Adrenal gland (tissue), 5 donors: ENCODE results near the gene EPB41L2.

Experiments
- POLR2A ChIP-seq, 2 donors: fragments of 450-650 bp; IDR thresholded peaks; one replicate each; pipeline ENCODE4 v1.6.1; 2017; ENCODE audit warnings: antibody characterized with exemption in 2 of 2, mild to moderate bottlenecking in 2 of 2, moderate library complexity in 1 of 2
- TF ChIP-seq, protein P1 (sequence below), 6 experiments: fragments of 450-650 bp in 4 of 6; fragments of 200-600 bp in 2 of 6; sonication (generic) in 1 of 6; IDR thresholded peaks; 1 replicate in 5 of 6; 2 replicates in 1 of 6; pipeline versions ENCODE4 v1.5.1 to v1.8.0; 2016 to 2021; ENCODE audit warnings: antibody characterized with exemption in 6 of 6, mild to moderate bottlenecking in 2 of 6, moderate library complexity in 1 of 6
- donor health status: DM: no; HTN: no; CAD: no.

DNA sequence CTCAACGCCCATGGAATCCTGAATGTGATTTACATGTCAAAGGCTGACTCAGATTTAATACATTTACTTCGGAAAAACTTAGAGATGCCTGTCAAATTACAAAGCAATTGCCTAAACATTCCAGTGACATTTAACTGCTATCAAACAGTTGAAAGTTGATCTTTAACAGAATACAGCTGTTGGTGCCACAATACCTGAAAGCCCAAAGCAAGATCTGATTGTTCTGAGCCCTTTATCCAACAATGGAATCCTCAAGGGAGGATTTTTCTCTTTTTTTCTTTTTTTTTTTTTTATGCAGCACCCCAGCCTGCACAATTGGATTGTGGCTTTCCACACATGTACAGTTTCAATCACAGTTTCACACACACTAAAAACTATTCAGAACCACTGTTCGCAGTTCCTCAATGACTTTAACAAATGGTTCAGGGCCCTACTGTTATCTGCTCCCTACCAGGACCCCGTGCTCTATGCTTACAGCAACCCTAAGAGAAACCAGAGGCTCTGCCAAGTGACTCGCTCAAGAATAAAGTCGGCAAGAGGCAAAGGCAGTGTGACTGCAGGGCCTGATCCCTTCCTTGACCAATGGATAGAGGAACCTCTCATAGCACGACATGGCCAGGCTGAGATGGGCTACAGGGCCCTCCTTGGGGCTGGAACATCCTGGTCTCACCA, 33.3 kb downstream of the EPB41L2 start:
- TF ChIP-seq, protein P1, sequence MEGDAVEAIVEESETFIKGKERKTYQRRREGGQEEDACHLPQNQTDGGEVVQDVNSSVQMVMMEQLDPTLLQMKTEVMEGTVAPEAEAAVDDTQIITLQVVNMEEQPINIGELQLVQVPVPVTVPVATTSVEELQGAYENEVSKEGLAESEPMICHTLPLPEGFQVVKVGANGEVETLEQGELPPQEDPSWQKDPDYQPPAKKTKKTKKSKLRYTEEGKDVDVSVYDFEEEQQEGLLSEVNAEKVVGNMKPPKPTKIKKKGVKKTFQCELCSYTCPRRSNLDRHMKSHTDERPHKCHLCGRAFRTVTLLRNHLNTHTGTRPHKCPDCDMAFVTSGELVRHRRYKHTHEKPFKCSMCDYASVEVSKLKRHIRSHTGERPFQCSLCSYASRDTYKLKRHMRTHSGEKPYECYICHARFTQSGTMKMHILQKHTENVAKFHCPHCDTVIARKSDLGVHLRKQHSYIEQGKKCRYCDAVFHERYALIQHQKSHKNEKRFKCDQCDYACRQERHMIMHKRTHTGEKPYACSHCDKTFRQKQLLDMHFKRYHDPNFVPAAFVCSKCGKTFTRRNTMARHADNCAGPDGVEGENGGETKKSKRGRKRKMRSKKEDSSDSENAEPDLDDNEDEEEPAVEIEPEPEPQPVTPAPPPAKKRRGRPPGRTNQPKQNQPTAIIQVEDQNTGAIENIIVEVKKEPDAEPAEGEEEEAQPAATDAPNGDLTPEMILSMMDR (IDR thresholded peaks at IDR 0.05), result no peak
- TF ChIP-seq POLR2A (IDR thresholded peaks at IDR 0.05), result no peak
